T-helper 17 cell (primary cell): ENCODE results near the gene UGT1A4. TPM values are rescaled to one million over a fixed set of nuclear protein-coding genes. Genes with fewer than 3 reads are reported as not detected.

Experiments
- ATAC-seq: fragments of 150-1000 bp; cut with Tn5 transposase; 2 replicates; pipeline ENCODE4 v1.10.0; 2021; ENCODE audit warnings: mild to moderate bottlenecking, moderate library complexity
- DNase-seq, 3 donors: peaks; one replicate each; pipeline versions ENCODE4 v3.0.0 to v3.0.0-alpha.2; 2020 to 2021
- H3K9me3 ChIP-seq: one replicate; pipeline ENCODE4 v1.7.0; 2013; ENCODE audit warnings: low read length, mild to moderate bottlenecking; ENCODE audit not compliant: control insufficient read depth, poor library complexity, severe bottlenecking
- H3K27ac Mint-ChIP-seq: one replicate; pipeline ENCODE4 v1.8.0; 2022; ENCODE audit warnings: mild to moderate bottlenecking, moderate library complexity, mixed read lengths
- H3K27me3 Mint-ChIP-seq: one replicate; pipeline ENCODE4 v1.8.0; 2022; ENCODE audit warnings: mixed read lengths
- H3K36me3 Mint-ChIP-seq: one replicate; pipeline ENCODE4 v1.8.0; 2022; ENCODE audit warnings: low read depth, mixed read lengths
- H3K4me1 Mint-ChIP-seq: one replicate; pipeline ENCODE4 v1.8.0; 2022; ENCODE audit warnings: mild to moderate bottlenecking, mixed read lengths
- H3K4me3 Mint-ChIP-seq: one replicate; pipeline ENCODE4 v1.8.0; 2022; ENCODE audit warnings: mild to moderate bottlenecking, moderate library complexity, mixed read lengths
- total RNA-seq, 4 donors: library from RNA in 2 of 4; stranded (reverse) in 2 of 4; gene quantifications; one replicate each; pipeline ENCODE4 v1.2.3 and lab custom pipeline; 2022 to 2026

UGT1A4 gene
- total RNA-seq, 2 donors from 2014 or later: not detected

DNA sequence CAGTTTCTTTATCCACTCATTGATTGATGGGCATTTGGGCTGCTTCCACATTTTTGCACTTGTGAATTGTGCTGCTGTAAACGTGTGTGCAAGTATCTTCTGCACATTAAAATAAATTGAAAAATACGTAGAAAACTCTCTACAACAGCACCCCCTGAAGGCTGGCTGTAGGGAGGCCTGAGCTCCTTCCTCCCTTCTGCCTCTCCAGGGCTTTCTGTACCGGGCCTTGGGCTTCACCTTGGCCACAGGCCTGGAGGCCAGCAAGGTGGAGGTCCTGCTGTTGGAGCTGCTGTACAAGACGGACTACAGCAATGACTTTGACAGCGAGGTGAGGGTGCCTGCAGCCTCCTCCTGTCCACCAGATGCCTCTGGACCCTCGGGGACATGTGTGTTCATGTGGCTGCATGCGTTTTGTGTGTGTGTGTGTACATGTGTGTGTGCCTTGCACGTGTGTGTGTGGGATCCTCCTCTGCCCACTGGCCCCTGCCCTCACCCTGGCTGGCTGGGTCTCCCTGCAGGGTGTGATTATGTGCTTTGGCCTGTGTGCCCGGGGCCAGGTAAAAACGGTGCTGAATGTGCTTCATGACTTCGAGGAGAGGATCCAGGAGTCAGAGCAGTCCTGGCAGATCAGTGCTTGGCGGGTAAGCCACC lies 88.8 kb downstream of the UGT1A4 start:
- Mint-ChIP-seq H3K27me3 (peaks cover 76% of the 10 kb centered on the region), H3K36me3 (no peaks in the 10 kb centered on the region), H3K4me3 (no peak overlapping the region), H3K27ac (no peak overlapping the region), H3K4me1 (peaks cover 2% of the 10 kb centered on the region)
- DNase-seq (no peak), ATAC-seq (no peak)
- H3K9me3 ChIP-seq: no peaks in the 10 kb centered on the region

DNA sequence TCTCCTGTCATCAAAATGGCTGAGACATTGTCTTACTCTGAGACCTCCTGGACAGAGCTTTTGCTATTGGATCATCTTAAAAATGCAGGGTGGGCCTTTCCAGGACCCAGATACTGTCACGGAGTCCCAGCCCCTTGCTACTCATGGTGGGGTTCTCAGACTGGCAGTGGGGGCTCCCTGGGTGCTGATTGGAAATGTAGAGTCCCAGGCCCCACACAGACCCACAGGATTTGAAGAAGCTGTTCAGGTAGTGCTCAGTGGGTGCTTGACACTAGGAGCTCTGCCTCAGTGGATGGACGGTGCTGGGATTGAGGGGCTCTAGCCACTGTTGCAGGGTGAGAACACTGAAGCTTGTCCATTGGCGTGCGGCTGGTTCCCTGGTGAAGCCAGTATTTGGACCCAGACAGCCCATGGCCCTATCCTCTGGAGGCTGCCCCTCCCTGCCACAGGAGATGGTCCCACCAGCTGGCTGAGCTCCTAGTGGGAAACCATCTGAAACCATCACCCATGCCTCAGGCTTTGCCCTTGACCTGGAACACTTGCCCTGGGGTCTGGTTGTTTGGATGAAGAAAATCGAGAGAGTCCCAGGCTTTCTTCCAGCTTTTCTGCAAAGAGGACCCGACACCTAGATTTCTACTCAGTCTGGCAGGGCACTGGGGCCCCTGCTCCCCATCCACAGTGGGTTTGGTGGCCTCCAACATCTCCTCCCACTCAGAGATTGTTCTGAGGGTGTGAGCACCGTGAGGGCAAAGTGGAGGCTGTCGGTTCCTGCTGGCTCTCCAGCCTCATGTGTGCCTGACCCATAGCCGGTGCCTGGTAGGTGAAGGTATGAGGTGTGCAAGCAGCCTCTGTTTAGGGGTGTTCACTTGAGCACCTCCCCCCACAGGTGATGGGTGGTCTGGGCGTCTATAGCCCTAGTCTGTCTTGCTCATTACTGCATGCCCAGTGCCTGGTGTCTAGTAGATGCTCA lies 89.7 kb downstream of the UGT1A4 start:
- no peak for ATAC-seq
- no peaks in the 10 kb centered on the region for H3K9me3 ChIP-seq
- no peak for DNase-seq

DNA sequence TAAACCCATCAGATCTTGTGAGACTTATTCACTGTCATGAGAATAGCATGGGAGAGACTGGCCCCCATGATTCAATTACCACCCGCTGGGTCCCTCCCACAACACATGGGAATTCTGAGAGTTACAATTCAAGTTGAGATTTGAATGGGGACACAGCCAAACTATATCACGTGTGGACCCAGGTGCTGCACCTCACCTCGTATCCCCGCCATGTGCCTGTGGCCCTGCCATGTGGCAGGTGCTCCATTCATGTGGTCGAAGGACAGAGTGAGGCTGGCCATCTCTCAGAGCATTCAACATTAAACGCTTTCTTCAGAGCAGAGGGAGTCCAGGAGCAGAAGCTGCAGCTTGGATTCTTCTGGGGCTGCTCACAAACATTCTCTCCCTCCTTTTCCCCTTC lies 91.8 kb downstream of the UGT1A4 start:
- Mint-ChIP-seq H3K27ac (no peak overlapping the region), H3K4me3 (no peak overlapping the region), H3K36me3 (no peaks in the 10 kb centered on the region), H3K4me1 (peaks cover 2% of the 10 kb centered on the region), H3K27me3 (peaks cover 56% of the 10 kb centered on the region)
- DNase-seq: no peak
- ATAC-seq: no peak
- H3K9me3 ChIP-seq: no peaks in the 10 kb centered on the region

More for the DNA sequence above, 89.7 kb downstream of the UGT1A4 start:
- Mint-ChIP-seq H3K27me3 (peaks cover 67% of the 10 kb centered on the region), H3K36me3 (no peaks in the 10 kb centered on the region), H3K4me3 (no peak overlapping the region), H3K4me1 (peaks cover 5% of the 10 kb centered on the region), H3K27ac (no peak overlapping the region)

DNA sequence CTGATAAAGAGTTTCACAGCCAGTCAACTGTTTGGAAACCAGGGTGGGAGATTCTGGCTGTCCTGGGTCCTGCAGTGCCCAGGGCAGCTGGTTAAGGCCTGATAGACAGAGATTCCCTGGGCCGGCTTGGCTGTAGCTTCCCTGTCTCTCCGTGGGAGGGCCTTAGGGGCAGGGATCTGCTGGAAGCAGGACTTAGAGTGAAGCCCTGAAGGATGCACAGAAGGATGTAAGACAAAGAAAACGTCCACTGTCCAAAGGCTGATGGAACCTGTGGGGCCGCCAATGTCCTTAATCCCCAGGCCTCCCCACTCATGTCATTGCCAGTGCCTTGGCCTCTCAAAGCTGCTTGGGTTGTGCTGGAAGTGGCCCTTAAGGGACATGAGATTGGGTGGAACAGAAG lies 92.6 kb downstream of the UGT1A4 start:
- Mint-ChIP-seq H3K36me3 (no peaks in the 10 kb centered on the region), H3K27ac (no peak overlapping the region), H3K4me1 (peaks cover 2% of the 10 kb centered on the region), H3K27me3 (peaks cover 53% of the 10 kb centered on the region), H3K4me3 (no peak overlapping the region)
- ATAC-seq: no peak
- no peaks in the 10 kb centered on the region for H3K9me3 ChIP-seq
- no peak for DNase-seq

DNA sequence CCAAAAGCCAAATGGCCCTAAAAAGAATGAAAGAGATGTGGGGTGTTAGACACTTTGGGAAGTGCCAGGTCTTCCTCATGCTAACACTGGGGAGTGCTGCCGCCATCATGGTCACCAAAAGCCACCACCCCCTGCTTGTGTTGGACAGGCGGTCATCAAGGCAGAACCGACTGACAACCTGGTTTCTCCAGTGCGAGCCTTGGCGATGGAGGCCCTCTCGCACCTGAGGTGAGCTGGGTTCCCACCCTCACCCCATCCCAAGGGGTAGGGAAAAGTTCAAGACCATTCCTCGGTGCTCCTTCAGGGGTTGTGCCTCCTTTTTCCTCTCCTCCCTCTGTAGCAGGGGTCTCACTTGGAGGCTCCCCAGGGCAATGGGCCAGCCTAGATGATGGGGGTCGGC lies 93.2 kb downstream of the UGT1A4 start:
- peaks cover 2% of the 10 kb centered on the region for H3K4me1 Mint-ChIP-seq
- no peak for DNase-seq
- no peak for ATAC-seq
- H3K36me3 Mint-ChIP-seq: no peaks in the 10 kb centered on the region
- H3K27me3 Mint-ChIP-seq: peaks cover 53% of the 10 kb centered on the region
- no peak overlapping the region for H3K27ac Mint-ChIP-seq
- H3K4me3 Mint-ChIP-seq: no peak overlapping the region
- no peaks in the 10 kb centered on the region for H3K9me3 ChIP-seq

DNA sequence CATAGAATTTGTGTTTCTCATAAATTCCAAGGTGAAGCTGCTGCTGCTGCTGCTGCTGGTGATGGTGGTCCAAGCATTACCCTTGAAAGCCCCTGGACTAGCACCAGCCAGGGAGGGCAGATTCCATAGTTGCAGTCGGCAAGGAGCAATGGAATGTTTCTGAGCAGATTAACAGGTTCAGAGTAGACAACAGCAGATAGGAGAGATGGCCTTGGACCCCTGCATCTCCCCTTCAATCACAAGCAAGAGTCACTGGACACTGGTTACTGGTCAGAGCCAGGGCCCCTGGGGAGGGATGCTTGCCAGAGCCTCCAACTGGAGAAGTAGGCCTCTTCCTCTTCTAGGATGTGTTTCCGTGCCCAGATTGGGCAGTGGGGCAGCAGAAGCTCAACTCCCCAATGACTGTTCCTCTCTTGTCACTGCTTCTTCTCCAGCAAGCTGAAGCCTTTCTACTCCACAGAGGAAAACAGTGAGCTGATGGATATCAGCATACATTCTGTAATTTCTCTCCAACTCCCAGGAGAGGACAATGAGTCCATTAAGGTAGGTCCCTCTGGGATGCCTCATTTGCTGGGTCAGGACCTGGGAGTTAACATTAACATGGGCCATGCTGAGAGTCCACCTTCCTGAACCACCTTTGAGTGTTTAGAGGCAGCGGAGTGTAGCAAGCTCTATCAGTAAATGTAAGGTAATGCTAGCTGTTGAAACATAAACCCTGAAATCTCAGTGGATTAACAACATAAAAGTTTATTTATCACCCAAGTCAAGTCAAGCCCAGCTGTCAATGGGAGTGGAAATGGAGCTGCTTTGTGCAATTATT lies 94.9 kb downstream of the UGT1A4 start:
- H3K4me3 Mint-ChIP-seq: no peak overlapping the region

DNA sequence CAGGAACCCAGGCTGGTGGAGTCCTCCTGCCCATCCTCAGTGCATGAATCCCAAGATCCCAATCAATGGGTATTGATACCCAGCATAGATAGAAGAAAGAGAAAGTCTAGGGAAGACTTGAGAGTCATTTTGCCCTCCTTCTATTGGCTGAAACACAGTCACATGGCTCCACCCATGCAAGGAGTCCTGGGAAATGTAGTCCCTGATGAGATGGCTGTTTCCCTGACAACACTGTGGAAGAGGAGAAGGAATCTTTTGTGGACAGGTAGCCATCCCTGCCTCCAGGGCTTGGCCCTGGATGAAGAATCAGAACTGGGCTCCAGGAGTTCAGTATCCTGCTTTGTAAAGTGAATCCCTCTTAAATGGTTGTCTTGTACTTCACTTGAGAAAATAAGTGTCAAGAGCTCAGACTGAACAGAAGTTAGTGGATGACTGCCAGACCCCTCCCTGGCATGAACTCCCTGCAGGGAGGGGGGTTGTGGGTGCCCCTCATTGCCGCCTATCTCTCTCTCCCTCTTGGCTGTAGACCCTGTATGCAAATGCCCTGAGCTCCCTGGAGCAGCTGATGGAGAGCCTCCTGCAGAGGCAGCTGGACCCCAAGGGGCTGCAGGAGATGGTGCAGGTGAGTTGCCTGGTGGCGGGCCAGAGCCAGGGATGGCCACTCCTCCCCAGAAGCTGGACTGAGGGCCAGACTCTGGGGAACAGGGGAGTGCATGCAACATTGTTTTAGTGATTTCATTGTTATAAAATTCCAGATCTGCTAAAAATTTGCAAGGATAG lies 95.7 kb downstream of the UGT1A4 start:
- H3K4me3 Mint-ChIP-seq: no peak overlapping the region
- no peaks in the 10 kb centered on the region for H3K9me3 ChIP-seq
- H3K27ac Mint-ChIP-seq: no peak overlapping the region
- H3K36me3 Mint-ChIP-seq: no peaks in the 10 kb centered on the region
- H3K27me3 Mint-ChIP-seq: peaks cover 49% of the 10 kb centered on the region
- ATAC-seq (no peak), DNase-seq (no peak)
- H3K4me1 Mint-ChIP-seq: peaks cover 8% of the 10 kb centered on the region

More for the DNA sequence above, 94.9 kb downstream of the UGT1A4 start:
- no peak for ATAC-seq
- no peak overlapping the region for H3K27ac Mint-ChIP-seq
- H3K4me1 Mint-ChIP-seq: peaks cover 8% of the 10 kb centered on the region
- no peaks in the 10 kb centered on the region for H3K9me3 ChIP-seq
- no peaks in the 10 kb centered on the region for H3K36me3 Mint-ChIP-seq
- DNase-seq: no peak
- peaks cover 56% of the 10 kb centered on the region for H3K27me3 Mint-ChIP-seq

DNA sequence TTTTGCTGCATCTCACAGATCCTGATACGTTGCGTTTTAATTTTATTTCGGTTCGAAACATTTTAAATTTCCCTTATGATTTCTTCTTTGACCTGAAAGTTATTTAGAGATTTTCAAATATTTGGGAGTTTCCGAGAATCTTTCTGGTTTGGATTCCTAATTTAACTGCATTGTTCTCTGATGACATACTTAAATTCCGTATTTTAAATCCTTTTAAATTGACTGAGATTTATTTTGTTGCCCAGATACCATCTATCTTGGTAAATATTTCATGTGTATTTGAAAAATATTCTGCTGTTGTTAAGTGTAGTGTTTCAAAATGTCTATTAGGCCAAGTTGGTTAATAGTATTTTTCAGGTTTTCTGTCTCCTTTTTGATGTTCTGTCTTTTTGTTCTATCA lies 97.3 kb downstream of the UGT1A4 start:
- H3K27ac Mint-ChIP-seq: no peak overlapping the region
- DNase-seq (no peak), ATAC-seq (no peak)
- no peak overlapping the region for H3K4me3 Mint-ChIP-seq
- H3K4me1 Mint-ChIP-seq: peaks cover 10% of the 10 kb centered on the region
- no peaks in the 10 kb centered on the region for H3K36me3 Mint-ChIP-seq
- peaks cover 47% of the 10 kb centered on the region for H3K27me3 Mint-ChIP-seq
- no peaks in the 10 kb centered on the region for H3K9me3 ChIP-seq

DNA sequence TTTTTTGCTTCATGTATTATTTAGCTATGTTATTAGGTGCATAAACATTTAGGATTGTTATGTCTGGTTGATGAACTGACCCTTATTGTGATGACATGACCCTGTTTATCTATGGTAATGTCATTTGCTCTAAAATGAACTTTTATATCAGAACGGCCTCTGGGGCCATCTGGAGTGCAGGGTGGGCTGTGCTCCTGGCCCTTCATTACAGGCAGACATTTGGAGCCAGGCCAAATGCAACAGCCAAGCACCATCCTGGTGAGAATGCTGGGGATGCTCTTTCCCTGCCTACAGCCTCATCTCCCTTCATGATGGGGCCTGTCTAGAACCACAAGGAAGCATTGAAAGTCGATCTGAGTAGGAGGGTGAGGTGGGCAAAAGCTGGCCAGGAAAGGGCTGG lies 97.8 kb downstream of the UGT1A4 start:
- DNase-seq: no peak
- no peak overlapping the region for H3K4me3 Mint-ChIP-seq
- peaks cover 42% of the 10 kb centered on the region for H3K27me3 Mint-ChIP-seq
- H3K9me3 ChIP-seq: no peaks in the 10 kb centered on the region
- H3K36me3 Mint-ChIP-seq: no peaks in the 10 kb centered on the region
- H3K27ac Mint-ChIP-seq: no peak overlapping the region
- no peak for ATAC-seq
- peaks cover 10% of the 10 kb centered on the region for H3K4me1 Mint-ChIP-seq

DNA sequence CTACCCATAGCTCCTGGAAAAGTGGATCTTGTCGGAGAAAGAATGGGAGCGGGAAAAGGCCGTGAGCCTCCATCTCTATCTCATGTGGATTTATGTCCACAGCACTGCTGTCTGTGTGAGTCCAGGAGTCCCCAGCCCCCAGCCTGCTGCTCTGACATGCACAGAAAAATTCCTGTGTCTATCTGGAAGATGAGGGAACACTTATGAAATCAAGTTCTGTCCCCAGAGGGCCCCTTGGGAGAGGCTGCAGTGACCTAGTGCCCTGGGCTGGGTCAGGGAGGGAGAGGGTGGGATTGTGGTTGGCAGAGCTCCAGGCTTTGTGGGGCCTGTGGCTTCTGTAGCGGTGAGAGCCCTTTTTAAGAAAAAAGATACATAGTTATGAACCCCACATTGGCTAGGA lies 98.2 kb downstream of the UGT1A4 start:
- no peak overlapping the region for H3K4me3 Mint-ChIP-seq
- H3K9me3 ChIP-seq: no peaks in the 10 kb centered on the region
- ATAC-seq (no peak), DNase-seq (no peak)
- no peak overlapping the region for H3K27ac Mint-ChIP-seq
- peaks cover 38% of the 10 kb centered on the region for H3K27me3 Mint-ChIP-seq
- H3K4me1 Mint-ChIP-seq: peaks cover 10% of the 10 kb centered on the region
- H3K36me3 Mint-ChIP-seq: no peaks in the 10 kb centered on the region

DNA sequence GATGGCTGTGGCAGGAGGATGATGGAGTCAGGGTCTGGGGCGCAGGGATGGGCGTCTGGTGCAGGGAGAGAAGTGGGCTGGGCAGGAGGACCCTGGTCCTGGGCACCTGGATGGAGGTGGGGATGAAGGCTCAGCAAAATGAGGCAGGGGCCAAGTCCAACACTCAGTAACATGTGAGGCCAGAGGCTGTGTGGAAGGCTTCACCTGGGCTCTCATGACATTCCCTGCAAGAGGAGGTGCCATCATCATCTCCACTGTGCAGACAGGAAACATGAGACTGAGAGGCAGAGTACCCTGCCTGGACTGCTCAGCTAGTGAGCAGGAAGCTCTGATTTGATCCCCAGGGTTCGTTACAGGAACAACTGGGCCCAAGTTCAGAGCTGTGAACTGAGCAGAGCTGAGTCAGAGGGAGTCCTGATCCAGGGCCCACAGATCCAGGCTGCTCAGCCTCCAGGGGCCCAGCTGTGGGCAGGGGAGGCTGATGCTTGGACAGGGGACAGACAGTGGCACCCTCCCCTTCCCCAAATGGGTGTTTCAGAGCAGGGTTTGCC lies 98.9 kb downstream of the UGT1A4 start:
- Mint-ChIP-seq H3K4me1 (peaks cover 10% of the 10 kb centered on the region), H3K27me3 (peaks cover 33% of the 10 kb centered on the region), H3K36me3 (no peaks in the 10 kb centered on the region), H3K4me3 (no peak overlapping the region), H3K27ac (no peak overlapping the region)
- no peak for ATAC-seq
- no peak for DNase-seq
- H3K9me3 ChIP-seq: no peaks in the 10 kb centered on the region

DNA sequence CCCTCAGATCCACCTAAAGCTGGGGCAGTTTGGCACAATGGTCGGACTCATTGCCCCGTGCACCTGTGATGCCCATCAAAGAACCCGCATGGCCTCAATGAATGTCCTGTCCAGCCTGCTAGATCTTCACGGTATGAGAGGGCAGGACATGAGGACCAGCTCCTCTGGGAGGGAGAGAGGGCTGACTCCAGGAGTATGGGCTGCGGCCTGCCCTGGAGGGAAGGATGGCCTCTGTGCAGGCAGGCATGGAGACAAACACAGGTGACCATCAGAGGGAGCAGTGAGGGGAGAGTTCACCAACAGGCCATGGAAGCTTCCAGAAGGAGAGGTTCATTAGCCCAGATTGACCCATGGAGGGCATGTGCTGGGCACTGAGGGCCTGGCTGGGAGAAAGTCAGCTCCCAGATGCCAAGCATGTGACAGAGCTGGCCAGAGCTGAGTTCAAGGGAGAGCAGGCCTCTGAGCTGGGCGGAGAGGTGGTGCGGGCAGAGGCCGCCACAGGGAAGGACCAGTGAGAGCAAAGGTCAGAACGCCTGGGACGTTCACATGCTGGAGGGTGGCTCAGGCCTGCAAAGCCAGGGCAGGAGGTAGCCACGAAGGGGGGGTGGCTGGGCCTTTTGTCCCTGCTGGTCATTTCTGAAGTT lies 99.6 kb downstream of the UGT1A4 start:
- H3K27ac Mint-ChIP-seq: no peak overlapping the region
- no peaks in the 10 kb centered on the region for H3K9me3 ChIP-seq
- DNase-seq: no peak
- H3K4me3 Mint-ChIP-seq: no peak overlapping the region
- H3K27me3 Mint-ChIP-seq: peaks cover 38% of the 10 kb centered on the region
- peaks cover 10% of the 10 kb centered on the region for H3K4me1 Mint-ChIP-seq
- no peak for ATAC-seq
- no peaks in the 10 kb centered on the region for H3K36me3 Mint-ChIP-seq
